AG04450 (cell line): ENCODE results near the gene GALP. TPM values are rescaled to one million over a fixed set of nuclear protein-coding genes. Genes with fewer than 3 reads are reported as not detected.
"Not testable (repeated sequence)": the region's sequence is repeated elsewhere in the genome, so short reads cannot be mapped to it uniquely, and the experiment has no call there.

Source experiments
- CTCF ChIA-PET: fragments of 300-600, 350-600 bp; formaldehyde crosslinking; extraction: SDS; loops from one replicate; lab custom pipeline; 2022; ENCODE audit warnings: antibody characterized with exemption, inconsistent platforms; lab: Charles Lee
- POLR2A ChIA-PET: fragments of 350-600 bp; formaldehyde crosslinking; extraction: SDS; loops from one replicate; lab custom pipeline; 2021; ENCODE audit warnings: antibody characterized with exemption, inconsistent platforms; lab: Yijun Ruan, JAX
- DNase-seq: peaks from one replicate; pipeline ENCODE4 v3.0.0-alpha.2; 2011; ENCODE audit warnings: low read depth, low spot score
- H3K27ac ChIP-seq: one replicate; pipeline ENCODE4 v1.5.1; 2012; ENCODE audit warnings: low read depth, low read length, control low read depth
- H3K27me3 ChIP-seq: one replicate; pipeline ENCODE4 v1.6.0; 2012; ENCODE audit warnings: low read length; ENCODE audit not compliant: control insufficient read depth, insufficient read depth
- H3K4me3 ChIP-seq: 2 replicates; pipeline ENCODE4 v1.5.1; 2011; ENCODE audit warnings: mild to moderate bottlenecking, low read depth, low read length, control low read depth
- H3K9me3 ChIP-seq: 2 replicates; pipeline ENCODE4 v1.5.1; 2012; ENCODE audit warnings: low read length; ENCODE audit not compliant: control insufficient read depth, insufficient read depth
- polyA plus RNA-seq: library from polyadenylated mRNA; depleted of rRNA; stranded (reverse); fragments of >200 nt; gene quantifications from 2 replicates; pipeline ENCODE4 v1.2.3, GENCODE V29; 2011
- TF ChIP-seq, protein P1 (sequence below): IDR thresholded peaks from 2 replicates; pipeline ENCODE4 v1.5.1; 2011; ENCODE audit warnings: low read depth, low read length, control low read depth, inconsistent platforms

Gene GALP
- polyA plus RNA-seq, 1 experiment, result not detected

GRCh38 chr19:56201973-56202372, 26.2 kb downstream of the GALP start, which contains the start of gene ZSCAN5C:
Gene ZSCAN5C (plus strand): TSS chr19:56202273. CDS start chr19:56205914, 3,641 bp downstream.
- no peak for DNase-seq
- TF ChIP-seq, protein P1, sequence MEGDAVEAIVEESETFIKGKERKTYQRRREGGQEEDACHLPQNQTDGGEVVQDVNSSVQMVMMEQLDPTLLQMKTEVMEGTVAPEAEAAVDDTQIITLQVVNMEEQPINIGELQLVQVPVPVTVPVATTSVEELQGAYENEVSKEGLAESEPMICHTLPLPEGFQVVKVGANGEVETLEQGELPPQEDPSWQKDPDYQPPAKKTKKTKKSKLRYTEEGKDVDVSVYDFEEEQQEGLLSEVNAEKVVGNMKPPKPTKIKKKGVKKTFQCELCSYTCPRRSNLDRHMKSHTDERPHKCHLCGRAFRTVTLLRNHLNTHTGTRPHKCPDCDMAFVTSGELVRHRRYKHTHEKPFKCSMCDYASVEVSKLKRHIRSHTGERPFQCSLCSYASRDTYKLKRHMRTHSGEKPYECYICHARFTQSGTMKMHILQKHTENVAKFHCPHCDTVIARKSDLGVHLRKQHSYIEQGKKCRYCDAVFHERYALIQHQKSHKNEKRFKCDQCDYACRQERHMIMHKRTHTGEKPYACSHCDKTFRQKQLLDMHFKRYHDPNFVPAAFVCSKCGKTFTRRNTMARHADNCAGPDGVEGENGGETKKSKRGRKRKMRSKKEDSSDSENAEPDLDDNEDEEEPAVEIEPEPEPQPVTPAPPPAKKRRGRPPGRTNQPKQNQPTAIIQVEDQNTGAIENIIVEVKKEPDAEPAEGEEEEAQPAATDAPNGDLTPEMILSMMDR, result no peak

DNA sequence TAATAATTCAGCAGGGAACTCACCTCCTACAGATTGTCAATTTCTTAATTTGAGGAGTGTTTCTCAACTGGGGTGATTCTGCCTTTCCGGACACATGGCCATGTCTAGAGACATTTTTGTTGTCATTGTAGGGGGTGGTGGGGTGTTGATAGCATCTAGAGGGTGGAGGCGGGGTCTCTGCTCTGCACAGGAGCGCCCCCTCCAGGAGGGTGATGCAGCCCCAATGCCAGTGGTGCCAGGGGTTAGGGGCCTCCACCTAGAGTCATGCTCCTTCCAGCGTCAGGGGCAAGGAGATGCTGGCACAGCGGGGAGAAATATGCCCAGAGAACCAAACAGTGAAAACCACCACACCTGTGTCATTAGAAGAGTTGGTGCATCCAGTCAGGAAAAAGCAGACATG, 31.8 kb downstream of the GALP start:
- POLR2A ChIA-PET, H3K27me3 ChIP-seq, DNase-seq, H3K27ac ChIP-seq, H3K4me3 ChIP-seq, H3K9me3 ChIP-seq, CTCF ChIA-PET: not testable (repeated sequence)

More at GRCh38 chr19:56201973-56202372, 26.2 kb downstream of the GALP start, which contains the start of gene ZSCAN5C:
- Histone ChIP-seq H3K4me3 (no peak within 1 kb of the TSS), H3K27me3 (no peaks in the 10 kb centered on the region), H3K9me3 (peaks cover 8% of the 10 kb centered on the region), H3K27ac (no peak within 1 kb of the TSS)
- CTCF ChIA-PET, result no interaction called here
- POLR2A ChIA-PET, result no interaction called here

DNA sequence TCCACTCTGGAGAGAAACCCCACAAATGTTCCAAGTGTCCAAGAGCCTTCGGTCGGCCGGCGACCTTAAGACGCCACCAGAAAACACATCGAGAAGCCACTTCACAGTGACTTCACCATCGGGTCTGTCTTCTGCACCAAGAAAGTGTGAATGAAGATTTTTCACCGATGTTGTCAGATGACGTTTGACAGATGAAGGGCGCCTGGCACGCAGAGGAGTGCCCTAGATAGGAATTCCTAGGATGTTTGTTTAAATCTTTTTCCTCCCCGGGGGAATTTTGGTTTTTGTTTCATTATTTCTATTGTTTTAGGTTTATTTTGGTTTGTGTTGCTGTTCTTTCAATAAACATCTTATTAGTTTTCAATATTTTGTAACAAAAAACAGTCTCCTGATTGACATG, 33.3 kb downstream of the GALP start:
- TF ChIP-seq, protein P1, result no peak
- DNase-seq, result no peak
- H3K27me3 ChIP-seq, result no peaks in the 10 kb centered on the region
- ChIA-PET POLR2A (no interaction called here), CTCF (no interaction called here)
- peaks cover 3% of the 10 kb centered on the region; the same call in 1 of the 2 replicates for H3K9me3 ChIP-seq
- no peak overlapping the region for H3K27ac ChIP-seq
- H3K4me3 ChIP-seq, result no peak overlapping the region

DNA sequence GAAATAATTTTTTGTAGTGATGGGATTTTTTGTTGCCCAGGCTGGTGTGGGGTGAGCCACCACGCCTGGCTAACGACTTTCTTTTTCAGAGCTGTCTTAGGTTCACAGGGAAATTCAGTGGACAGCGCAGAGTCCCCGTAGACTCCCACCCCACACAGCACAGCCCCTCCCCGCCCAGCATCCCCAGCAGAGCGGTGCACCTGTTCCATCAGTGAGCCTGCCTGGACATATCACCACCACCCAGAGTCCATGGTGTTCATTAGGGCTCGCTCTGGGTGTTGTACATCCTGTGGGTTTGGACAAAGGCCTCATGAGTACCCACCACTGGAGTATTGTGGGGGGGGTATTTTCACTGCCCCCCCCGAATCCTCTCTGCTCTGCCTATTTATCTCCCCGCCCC, 34.2 kb downstream of the GALP start:
- H3K9me3 ChIP-seq, POLR2A ChIA-PET, H3K27ac ChIP-seq, DNase-seq, H3K27me3 ChIP-seq, CTCF ChIA-PET, H3K4me3 ChIP-seq: not testable (repeated sequence)

- TF ChIP-seq, protein P1, result no peak
- POLR2A ChIA-PET, result no interaction called here
- Histone ChIP-seq H3K9me3 (peaks cover 3% of the 10 kb centered on the region; the same call in 1 of the 2 replicates), H3K4me3 (no peak overlapping the region), H3K27ac (no peak overlapping the region), H3K27me3 (no peaks in the 10 kb centered on the region)
- CTCF ChIA-PET, result no interaction called here
- DNase-seq, result no peak
These were observed 35.9 kb downstream of the GALP start for GRCh38 chr19:56211718-56212117.

GRCh38 chr19:56217039-56217949, 41.5 kb downstream of the GALP start:
- DNase-seq, result no peak
- TF ChIP-seq, protein P1, result no peak
- ChIA-PET POLR2A (interaction anchor here (0.5 kb wide), 1 partner anchor 1542 kb away, joined by 3 read pairs; no protein-coding TSS in a partner anchor), CTCF (no interaction called here)
- no peak overlapping the region for H3K27ac ChIP-seq
- no peaks in the 10 kb centered on the region for H3K27me3 ChIP-seq
- peak overlapping the region; percentile 25; the same call in 1 of the 2 replicates for H3K4me3 ChIP-seq
- H3K9me3 ChIP-seq, result peaks cover 10% of the 10 kb centered on the region; the same call in 1 of the 2 replicates
